Neural progenitor cell (in vitro differentiated cells): ENCODE results near the gene SLC39A1.

Experiments
- CTCF ChIP-seq: fragments of 200-600 bp; sonication (generic); IDR thresholded peaks from 2 replicates; pipeline ENCODE4 v1.5.1; 2017; ENCODE audit warnings: antibody characterized with exemption, mild to moderate bottlenecking
- EZH2 ChIP-seq: fragments of 200-600 bp; sonication (generic); IDR thresholded peaks from 2 replicates; pipeline ENCODE4 v1.6.1; 2017; ENCODE audit warnings: antibody characterized with exemption, mild to moderate bottlenecking, moderate library complexity

- TF ChIP-seq CTCF (no peak), EZH2 (no peak)
These were observed 41.6 kb downstream of the SLC39A1 start for GRCh38 chr1:153921803-153922075.
